GM15510 (cell line): Measurements from ENCODE around the gene C1orf210.

Experiments
- POLR2A ChIP-seq: IDR thresholded peaks from 3 replicates; pipeline ENCODE4 v1.6.1; 2011; ENCODE audit warnings: borderline replicate concordance; ENCODE audit not compliant: insufficient read length; ENCODE audit errors: extremely low read depth

C1orf210 gene

GRCh38 chr1:43274804-43275180, 10.6 kb downstream of the C1orf210 start:
- TF ChIP-seq POLR2A: no peak

DNA sequence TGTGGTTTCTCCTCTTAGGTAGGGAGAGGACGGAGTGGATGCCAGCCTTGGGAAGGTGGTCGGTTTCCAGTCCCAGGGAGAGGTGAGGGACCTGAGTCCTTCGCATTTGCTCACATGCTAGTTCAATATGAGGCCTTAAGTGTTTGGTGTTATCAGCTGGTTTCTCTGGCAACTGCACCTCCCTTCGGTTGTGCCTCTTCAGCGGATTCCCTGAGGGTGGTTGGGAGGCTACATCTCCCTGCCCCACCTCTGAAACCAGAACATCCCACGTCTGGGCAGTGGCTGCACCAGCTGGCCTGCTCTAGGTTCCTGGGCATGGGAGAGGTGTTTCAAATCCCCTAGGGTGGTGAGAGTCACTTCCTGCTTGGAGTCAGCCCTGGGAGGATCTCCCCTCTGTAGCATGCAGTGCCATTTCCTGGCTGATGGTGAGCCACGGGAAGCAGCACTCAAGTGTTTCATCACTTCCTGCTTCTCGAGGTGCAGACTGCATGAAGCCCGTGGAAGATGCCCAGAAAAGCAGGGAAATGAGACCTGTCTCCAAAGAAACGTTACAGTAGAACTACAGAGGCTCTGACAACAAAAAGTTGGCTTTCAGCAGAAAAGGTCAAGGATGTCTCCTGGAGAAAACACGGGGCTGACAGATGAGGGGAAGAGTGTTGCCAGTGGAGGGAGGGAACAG, 11.1 kb downstream of the C1orf210 start:
- TF ChIP-seq POLR2A: no peak

- no peak for TF ChIP-seq POLR2A
Observed at GRCh38 chr1:43273708-43274107, 11.7 kb downstream of the C1orf210 start.

GRCh38 chr1:43272576-43273571, 12.5 kb downstream of the C1orf210 start:
- TF ChIP-seq POLR2A: no peak

- TF ChIP-seq POLR2A: no peak
Observed at GRCh38 chr1:43272161-43272560, 13.2 kb downstream of the C1orf210 start.

DNA sequence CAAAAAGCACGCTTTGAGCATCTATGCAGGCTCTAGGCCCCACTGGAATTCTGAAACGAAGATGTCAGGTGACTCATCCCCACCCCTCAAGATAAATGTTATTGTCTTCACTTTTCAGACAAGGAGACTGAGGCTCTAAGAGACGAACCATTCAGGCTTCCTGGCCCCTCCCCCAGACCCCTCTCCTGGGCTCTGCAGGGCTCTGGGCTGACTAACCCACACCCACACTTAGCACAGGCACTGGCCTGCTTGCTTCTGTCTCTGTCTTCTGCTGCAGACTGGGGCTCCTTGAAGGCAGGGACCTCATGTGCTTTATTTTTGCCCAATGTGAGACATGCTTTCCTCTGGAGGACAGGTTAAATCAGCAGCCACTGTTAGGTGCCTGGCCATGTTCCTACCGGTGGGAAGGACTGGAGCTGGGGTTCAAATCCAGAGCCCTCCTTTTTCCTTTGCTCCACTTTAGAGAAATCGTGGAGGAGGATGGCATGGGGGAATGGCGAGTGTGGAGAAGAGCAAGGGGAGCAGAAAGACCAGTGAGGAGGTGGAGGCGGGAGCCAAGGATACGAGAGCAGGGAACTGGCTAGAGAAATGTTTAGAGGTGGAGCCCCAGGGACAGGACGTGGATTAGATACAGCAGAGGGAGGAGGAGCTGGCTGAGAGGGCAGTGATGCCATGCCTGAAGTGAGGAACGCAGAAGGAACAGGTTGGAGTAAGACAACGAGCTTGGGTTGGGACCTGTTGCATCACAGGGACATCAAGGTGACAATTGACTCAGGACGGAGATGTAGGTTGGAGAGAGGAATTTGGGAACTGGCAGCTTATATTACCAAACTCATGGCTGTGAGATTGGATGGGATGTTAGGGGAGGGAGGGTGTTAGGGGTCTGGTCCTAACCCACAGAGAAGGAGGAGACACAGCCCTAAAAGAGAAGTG, 13.9 kb downstream of the C1orf210 start:
- no peak for TF ChIP-seq POLR2A

GRCh38 chr1:43270421-43271095, 14.8 kb downstream of the C1orf210 start:
- TF ChIP-seq POLR2A: no peak

DNA sequence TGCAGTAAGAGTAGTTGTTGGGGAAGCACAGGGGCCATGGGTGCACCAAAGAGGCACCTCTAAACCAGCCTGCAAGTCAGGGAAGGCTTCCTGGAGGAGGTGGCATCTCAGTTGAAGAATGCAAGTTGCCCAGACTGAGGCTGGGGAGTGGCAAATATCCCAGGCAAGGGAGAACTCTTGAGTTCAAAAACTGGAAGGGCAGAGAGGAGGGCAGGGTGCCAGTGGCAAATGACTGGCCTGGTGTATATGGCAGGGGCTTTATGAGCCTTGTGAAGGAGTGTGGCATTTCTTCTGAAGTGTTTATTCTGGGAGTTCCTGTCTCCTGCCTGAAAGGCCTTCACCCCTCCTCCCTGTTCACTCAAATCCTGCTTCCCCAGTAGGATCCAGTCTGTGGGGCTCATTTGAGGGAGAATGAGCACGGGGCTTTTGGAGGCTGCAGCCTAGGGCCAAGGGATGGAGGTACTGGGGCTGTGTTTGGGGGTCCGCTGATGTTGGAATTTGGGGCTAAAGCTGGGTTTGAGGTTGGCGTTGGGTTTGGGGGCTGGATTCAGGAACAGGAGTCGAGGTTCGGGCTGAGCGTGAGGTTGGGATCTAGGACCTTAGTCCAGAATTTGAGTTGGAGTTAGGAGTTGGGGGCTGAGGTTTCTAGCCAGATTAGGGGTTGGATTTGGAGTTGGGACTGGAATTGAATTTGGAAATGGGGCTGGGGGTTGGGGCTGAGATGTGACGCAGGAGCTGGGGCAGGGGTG, 15.6 kb downstream of the C1orf210 start, which contains the start of gene TMEM125:
Gene TMEM125 (plus strand): TSS at position 357 of the 749 bp plus-strand sequence. CDS start 2,740 bp downstream, outside the sequence.
- no peak for TF ChIP-seq POLR2A

DNA sequence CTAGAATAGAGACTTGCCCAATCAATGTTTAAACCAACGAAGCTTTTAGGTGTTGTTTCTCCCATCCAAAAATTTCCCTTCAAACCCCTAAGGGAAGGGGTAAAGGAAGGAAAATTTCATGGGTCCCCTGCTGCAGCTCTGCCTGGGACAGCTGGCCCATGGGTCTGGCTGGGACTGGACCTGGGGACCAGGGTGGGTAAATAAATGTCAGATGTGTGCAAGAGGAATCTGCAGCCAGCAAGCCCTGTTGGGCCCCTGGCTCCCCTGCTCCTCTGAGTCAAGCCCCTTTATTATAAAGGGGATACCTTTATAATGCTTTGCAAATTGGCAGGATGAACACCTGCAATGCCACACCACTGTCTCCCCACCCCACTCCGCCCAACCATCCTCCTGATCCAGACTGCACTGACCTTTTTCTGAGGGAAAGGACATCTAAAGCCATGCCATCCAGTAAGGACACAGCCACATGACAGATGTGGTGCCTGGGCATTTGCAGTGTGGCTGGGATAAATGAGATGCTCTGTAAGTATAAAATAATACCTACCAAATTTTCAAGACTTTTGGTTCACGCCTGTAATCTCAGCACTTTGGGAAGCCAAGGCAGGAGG, 17.5 kb downstream of the C1orf210 start:
- no peak for TF ChIP-seq POLR2A

GRCh38 chr1:43267291-43267805, 18.0 kb downstream of the C1orf210 start:
- TF ChIP-seq POLR2A: no peak

GRCh38 chr1:43266881-43267280, 18.5 kb downstream of the C1orf210 start:
- no peak for TF ChIP-seq POLR2A

DNA sequence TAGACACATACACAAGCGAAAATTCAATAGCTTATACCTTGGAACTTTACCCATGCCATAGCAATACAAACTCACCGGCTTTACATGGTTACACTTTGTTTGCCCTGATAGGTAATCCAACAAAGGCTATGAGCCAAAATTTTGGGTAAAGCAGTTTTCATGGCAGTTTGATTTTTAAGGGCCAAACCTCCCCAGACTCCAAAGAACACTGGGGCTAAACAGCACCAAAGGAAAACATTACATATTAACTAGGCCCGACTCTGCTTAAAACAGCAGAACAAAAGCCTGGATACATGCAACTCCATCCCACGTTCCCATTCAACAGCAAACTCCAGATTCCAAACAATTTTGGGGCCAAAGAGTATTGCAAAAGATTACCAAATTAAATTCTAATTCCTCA, 19.9 kb downstream of the C1orf210 start:
- no peak for TF ChIP-seq POLR2A

GRCh38 chr1:43258370-43258769, 27.0 kb downstream of the C1orf210 start:
- no peak for TF ChIP-seq POLR2A
